Effector memory CD8-positive, alpha-beta T cell (primary cell): Measurements from ENCODE around the gene ACSL3.
"Not testable (repeated sequence)": the region's sequence is repeated elsewhere in the genome, so short reads cannot be mapped to it uniquely, and the experiment has no call there.

Source experiments
- ATAC-seq: fragments of 150-1000 bp; cut with Tn5 transposase; replicated peaks from 2 replicates; pipeline ENCODE4 v1.10.0; 2021; ENCODE audit warnings: mild to moderate bottlenecking, moderate library complexity
- DNase-seq, 3 experiments: peaks; one replicate each; pipeline ENCODE4 v3.0.0; 2021
- H3K27ac Mint-ChIP-seq, 2 donors: one replicate each; pipeline ENCODE4 v1.8.0; 2022; ENCODE audit warnings: mild to moderate bottlenecking in 2 of 2, mixed read lengths in 2 of 2, moderate library complexity in 2 of 2
- H3K27me3 Mint-ChIP-seq, 2 donors: one replicate each; pipeline ENCODE4 v1.8.0; 2022; ENCODE audit warnings: mixed read lengths in 2 of 2
- H3K36me3 Mint-ChIP-seq: one replicate; pipeline ENCODE4 v1.8.0; 2022; ENCODE audit warnings: mild to moderate bottlenecking, moderate library complexity, mixed read lengths; ENCODE audit not compliant: insufficient read depth
- H3K4me1 Mint-ChIP-seq, 2 donors: one replicate each; pipeline ENCODE4 v1.8.0; 2022; ENCODE audit warnings: low read depth in 2 of 2, mixed read lengths in 2 of 2
- H3K4me3 Mint-ChIP-seq, 2 donors: one replicate each; pipeline ENCODE4 v1.8.0; 2022; ENCODE audit warnings: mild to moderate bottlenecking in 2 of 2, mixed read lengths in 2 of 2, moderate library complexity in 2 of 2
- H3K9me3 Mint-ChIP-seq, 2 donors: one replicate each; pipeline ENCODE4 v1.8.0; 2022; ENCODE audit warnings: mixed read lengths in 2 of 2

Gene ACSL3

DNA sequence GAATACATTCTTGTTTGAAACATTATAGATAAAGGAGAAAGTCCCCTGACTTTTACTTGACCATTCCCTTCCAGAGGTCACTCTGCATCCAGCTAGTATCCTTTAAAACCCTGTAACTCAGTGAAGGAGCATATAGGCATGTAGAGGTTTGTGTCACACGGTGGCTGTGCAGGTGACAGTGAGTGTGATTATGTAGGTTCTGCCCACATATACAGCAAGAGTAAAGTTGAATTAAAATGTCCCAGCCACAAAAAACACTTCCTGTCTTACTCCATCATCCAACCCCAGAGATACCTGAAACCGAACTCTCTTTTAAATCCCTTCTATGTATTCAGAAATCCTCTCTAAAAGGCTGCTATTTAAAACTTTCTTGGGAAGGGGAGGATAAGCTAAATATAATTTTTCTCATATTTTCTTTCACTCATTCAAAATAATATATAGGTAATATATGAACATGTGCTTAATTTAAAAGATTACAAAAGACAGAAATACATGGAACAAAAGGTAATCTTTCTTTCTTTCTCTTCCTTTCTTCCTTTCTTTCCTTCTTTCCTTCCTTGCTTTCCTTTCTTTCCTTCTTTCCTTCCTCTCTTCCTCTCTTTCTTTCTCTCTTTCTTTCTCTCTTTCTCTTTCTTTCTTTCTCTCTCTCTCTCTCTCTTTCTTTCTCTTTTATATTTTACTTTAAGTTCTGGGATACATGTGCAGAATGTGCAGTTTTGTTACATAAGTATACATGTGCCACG, 20.6 kb upstream of the ACSL3 start:
- Mint-ChIP-seq H3K36me3 (no peaks in the 10 kb centered on the region), H3K4me3 (no peak overlapping the region), H3K4me1 (no peaks in the 10 kb centered on the region), H3K27ac (no peak overlapping the region), H3K9me3 (no peaks in the 10 kb centered on the region), H3K27me3 (peaks cover 39 to 44% of the 10 kb centered on the region in 2 donors)
- DNase-seq = no peak
- no peak for ATAC-seq

- no peaks in the 10 kb centered on the region for H3K9me3 Mint-ChIP-seq
Measured at GRCh38 chr2:222842491-222843174, 18.2 kb upstream of the ACSL3 start.

DNA sequence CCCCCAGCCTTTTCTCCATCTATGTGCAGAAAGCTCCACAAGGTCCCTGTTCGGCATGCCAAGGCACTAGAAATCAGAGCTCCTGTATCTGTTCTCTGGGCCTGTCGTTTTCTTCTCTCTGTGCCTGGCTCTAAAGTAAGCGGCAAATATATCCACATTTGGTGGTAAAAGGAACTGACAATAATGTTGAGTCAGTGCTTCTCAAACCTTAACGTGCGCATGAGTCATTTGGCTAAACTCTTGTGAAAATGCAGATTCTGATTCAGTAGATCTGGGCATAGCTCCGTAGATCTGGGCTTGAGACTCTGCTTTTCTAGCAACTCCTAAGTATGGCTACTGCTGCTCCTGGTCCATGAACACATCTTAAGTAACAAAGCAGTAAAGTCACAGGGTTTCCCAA, 16.5 kb upstream of the ACSL3 start:
- Mint-ChIP-seq H3K4me3 (no peak overlapping the region), H3K36me3 (peaks cover 3% of the 10 kb centered on the region), H3K4me1 (no peaks in the 10 kb centered on the region), H3K9me3 (no peaks in the 10 kb centered on the region), H3K27ac (peak overlapping the region in 1 of 2 donors; percentile 45), H3K27me3 (peaks cover 43 to 47% of the 10 kb centered on the region in 2 donors)
- ATAC-seq = no peak
- DNase-seq = no peak

More at GRCh38 chr2:222842491-222843174, 18.2 kb upstream of the ACSL3 start:
- H3K27ac Mint-ChIP-seq = no peak overlapping the region
- no peak overlapping the region for H3K4me3 Mint-ChIP-seq
- DNase-seq (no peak), ATAC-seq (no peak)
- H3K27me3 Mint-ChIP-seq = peaks cover 43 to 44% of the 10 kb centered on the region in 2 donors
- H3K36me3 Mint-ChIP-seq = peaks cover 1% of the 10 kb centered on the region
- no peaks in the 10 kb centered on the region for H3K4me1 Mint-ChIP-seq

DNA sequence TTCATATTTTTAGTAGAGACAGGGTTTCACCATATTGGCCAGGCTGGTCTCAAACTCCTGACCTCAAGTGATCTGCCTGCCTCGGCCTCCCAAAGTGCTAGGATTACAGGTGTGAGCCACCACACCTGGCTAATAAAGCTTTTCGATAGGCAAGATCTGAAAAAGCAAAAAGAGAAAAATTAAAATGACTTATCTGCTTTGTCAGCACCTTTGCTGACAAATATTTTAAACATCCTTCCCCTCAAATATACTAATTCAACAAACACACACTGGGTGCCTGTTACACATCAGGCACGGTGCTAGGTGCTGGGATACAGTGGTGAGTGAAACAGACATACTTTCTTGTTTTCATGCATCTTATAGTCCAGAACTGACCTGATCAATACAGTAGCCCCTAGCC, 15.5 kb upstream of the ACSL3 start:
- not testable (repeated sequence) for H3K36me3 Mint-ChIP-seq, H3K27ac Mint-ChIP-seq, H3K4me3 Mint-ChIP-seq, H3K4me1 Mint-ChIP-seq, ATAC-seq, H3K9me3 Mint-ChIP-seq, DNase-seq
- H3K27me3 Mint-ChIP-seq = peaks cover 43 to 47% of the 10 kb centered on the region in 2 donors

DNA sequence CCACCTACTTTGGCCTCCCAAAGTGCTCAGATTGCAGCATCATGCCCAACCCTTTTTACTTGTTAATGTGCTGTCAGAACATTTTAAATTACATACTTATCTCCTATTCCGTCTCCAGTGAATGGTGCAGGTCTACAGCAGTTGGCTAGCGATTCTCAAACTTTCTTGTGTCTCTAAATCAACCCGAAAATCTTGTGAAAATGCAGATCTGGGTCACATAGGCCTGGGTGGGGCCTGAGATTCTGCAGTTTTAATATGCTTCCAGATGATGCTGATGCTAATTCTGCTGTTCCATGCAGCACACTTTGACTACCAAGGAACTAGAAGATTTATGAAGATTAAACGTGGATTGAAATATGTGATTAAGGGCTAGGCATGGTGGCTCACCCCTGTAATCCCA, 14.8 kb upstream of the ACSL3 start:
- ATAC-seq = no peak
- no peak overlapping the region for H3K27ac Mint-ChIP-seq
- H3K4me1 Mint-ChIP-seq = no peaks in the 10 kb centered on the region
- H3K4me3 Mint-ChIP-seq = no peak overlapping the region
- peaks cover 3% of the 10 kb centered on the region for H3K36me3 Mint-ChIP-seq
- H3K27me3 Mint-ChIP-seq = peaks cover 43 to 47% of the 10 kb centered on the region in 2 donors
- no peak for DNase-seq
- H3K9me3 Mint-ChIP-seq = no peaks in the 10 kb centered on the region

DNA sequence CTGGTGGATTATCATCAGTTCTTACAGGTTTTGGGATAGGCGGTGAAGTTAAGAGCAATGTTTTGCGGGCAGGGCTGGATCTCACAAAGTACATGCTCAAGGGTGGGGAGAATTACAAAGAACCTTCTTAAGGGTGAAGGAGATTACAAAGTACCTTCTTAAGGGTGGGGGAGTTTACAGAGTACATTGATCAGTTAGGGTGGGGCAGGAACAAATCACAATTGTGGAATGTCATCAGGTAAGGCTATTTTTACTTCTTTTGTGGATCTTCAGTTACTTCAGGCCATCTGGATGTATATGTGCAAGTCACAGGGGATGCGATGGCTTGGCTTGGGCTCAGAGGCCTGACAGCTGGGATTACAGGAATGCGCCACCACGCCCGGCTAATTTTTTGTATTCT, 12.8 kb upstream of the ACSL3 start:
- not testable (repeated sequence) for H3K27ac Mint-ChIP-seq, H3K4me3 Mint-ChIP-seq, DNase-seq, H3K36me3 Mint-ChIP-seq, ATAC-seq, H3K9me3 Mint-ChIP-seq, H3K4me1 Mint-ChIP-seq
- H3K27me3 Mint-ChIP-seq = peaks cover 39 to 44% of the 10 kb centered on the region in 2 donors

- Mint-ChIP-seq H3K9me3 (no peaks in the 10 kb centered on the region), H3K36me3 (peaks cover 3% of the 10 kb centered on the region), H3K27me3 (peaks cover 31 to 36% of the 10 kb centered on the region in 2 donors), H3K4me1 (no peaks in the 10 kb centered on the region), H3K27ac (no peak overlapping the region), H3K4me3 (no peak overlapping the region)
- no peak for DNase-seq
- ATAC-seq = no peak
Measured at GRCh38 chr2:222848862-222849261, 12.0 kb upstream of the ACSL3 start.

DNA sequence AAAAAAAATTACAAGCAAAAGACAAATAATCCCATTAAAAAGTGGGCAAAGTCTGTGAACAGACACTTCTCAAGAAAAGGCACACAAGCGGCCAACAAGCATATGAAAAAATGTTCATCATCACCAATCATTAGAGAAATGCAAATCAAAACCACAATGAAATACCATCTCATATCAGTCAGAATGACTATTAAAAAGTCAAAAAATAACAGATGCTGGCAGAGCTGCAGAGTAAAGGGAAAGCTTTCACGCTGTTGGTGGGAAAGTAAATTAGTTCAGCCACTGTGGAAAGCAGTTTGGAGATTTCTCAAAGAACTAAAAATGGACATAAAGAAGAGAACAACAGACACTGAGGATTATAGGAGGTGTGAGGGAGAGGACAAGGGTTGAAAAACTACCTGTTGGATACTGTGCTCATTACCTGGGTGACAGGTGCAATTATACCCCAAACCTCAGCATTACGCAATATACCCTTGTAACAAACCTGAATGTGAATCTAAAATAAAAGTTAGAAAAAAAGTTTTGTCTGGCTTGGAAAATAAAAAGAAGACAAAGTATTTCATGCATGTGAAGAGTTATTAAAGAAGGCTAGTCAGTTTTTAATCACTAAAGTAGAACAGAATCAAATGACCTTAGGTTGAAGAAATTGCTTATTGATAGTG, 8.7 kb upstream of the ACSL3 start:
- no peak overlapping the region for H3K4me3 Mint-ChIP-seq
- DNase-seq (no peak), ATAC-seq (no peak)
- H3K4me1 Mint-ChIP-seq = no peaks in the 10 kb centered on the region
- no peaks in the 10 kb centered on the region for H3K9me3 Mint-ChIP-seq
- H3K36me3 Mint-ChIP-seq = peaks cover 3% of the 10 kb centered on the region
- no peak overlapping the region for H3K27ac Mint-ChIP-seq
- peaks cover 10 to 13% of the 10 kb centered on the region in 2 donors for H3K27me3 Mint-ChIP-seq

DNA sequence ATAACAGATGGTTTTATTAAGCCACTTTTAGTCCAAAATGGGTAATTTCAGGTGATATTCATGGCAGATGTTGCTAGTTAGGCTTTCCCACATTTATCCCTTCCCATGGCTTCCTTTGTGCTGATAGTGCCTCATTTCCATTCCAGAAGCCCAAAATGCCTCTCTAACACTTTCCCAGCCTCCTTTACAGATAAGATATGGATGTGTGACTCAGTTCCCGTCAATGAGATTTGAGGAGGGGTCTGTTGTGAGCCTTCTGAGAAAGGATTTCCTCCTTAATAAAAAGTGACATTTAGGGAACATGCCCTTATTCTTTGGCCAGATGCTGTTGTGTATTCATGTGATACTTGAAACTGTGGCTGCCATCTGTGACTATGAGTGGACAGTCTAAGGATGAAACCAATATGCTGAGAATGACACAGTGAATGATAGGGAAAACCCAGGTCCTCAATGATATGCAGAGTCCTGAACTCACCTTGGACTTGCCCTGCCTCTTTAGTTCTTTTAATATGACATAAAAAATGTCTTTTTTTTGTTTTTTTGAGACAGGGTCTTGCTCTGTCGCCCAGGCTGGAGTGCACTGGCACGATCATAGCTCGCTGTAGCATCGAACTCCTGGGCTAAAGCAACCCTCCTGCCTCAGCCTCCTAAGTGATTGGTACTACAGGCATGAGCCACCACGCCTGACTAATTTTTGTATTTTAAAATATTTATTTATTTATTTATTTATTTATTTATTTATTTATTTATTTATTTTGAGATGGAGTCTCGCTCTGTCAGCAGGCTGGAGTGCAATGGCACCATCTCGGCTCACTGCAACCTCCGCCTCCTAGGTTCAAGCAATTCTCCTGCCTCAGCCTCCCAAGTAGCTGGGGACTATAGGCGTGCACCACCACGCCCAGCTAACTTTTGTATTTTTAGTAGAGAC, 5.8 kb upstream of the ACSL3 start:
- peaks cover 0 to 4% of the 10 kb centered on the region in 2 donors for H3K27me3 Mint-ChIP-seq
- no peaks in the 10 kb centered on the region for H3K36me3 Mint-ChIP-seq
- no peak for ATAC-seq
- no peak overlapping the region for H3K27ac Mint-ChIP-seq
- no peaks in the 10 kb centered on the region for H3K4me1 Mint-ChIP-seq
- no peaks in the 10 kb centered on the region for H3K9me3 Mint-ChIP-seq
- no peak for DNase-seq
- H3K4me3 Mint-ChIP-seq = no peak overlapping the region

DNA sequence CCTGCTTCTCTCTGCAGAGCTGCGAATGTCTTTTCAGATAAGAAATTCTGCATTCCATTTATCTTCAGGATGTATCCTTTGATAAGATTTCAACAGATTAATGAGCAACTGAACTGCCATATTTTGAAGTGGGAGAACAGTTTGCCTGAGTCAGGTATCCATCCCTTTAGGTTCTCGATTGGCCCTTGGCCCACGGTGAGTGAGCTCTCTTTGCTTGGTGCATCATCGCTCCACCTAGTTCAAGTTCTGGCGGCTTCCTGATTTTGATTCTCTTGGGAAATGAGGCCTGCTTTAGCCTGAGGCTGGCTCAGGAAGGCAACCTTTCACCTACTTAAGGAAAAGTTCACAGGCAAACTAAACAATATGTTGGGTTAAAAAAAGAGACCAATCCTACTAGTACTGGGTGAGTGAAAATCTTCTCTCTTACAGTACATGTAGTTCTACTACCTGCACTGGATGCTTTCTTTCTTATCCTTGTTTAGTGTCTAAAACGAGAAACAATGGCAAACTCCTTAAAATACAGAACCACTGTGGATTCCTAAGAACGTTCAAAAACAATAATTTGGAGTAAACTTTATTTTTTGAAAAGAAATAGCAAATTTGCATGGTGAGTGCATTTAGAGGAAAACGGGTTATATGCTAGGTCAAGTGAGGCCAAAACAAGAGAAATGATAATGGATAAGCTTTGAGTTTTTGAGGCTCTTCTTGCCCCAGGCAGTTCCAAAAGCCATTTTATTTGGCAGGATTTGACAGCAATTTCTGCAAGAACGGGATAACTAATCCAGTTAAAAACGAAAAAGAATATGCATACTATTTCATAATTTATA, 837 bp upstream of the ACSL3 start:
- DNase-seq (no peak), ATAC-seq (no peak)
- H3K4me3 Mint-ChIP-seq = no peak overlapping the region
- peak overlapping the region; percentile 42 to 45 for H3K27ac Mint-ChIP-seq
- H3K9me3 Mint-ChIP-seq = no peaks in the 10 kb centered on the region
- peaks cover 0 to 6% of the 10 kb centered on the region in 2 donors for H3K4me1 Mint-ChIP-seq
- H3K36me3 Mint-ChIP-seq = peaks cover 3% of the 10 kb centered on the region
- peaks cover 0 to 4% of the 10 kb centered on the region in 2 donors for H3K27me3 Mint-ChIP-seq

DNA sequence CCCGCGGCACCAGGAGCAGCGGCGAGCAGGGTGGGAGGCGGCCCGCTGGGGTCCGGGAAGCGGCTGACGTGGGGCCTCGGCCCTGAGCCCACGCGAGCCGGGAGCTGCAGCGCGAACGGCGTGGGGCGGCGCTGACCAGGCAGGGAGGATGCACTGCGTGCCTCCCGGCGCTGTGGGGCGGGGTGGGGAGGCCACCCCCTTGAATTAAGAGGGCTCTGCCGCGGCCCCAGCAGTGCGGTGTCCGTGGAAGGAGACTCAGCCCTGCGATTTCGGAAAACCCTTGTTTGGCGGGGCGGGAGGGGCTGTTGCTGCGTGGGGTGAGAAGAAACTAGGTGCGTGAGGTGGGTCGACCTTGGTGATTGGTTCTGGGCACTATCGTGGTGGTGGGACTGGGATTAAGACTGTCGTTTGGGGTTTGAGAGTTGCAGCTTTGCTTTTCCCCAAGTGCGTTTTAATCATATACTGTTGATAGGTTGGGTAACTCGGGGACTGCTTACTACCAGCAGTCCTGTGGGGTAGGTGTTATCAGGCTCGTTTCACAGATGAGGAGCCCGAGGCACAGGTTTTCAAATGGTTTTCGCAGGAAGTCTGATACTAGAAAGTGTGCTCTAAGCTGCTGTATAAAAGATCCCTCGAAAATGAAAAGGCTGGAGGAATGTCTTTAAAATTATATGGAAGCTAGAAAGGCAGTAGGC, 722 bp downstream of the ACSL3 start:
- DNase-seq = peak; percentile 16 to 35 (median 25)

More for the DNA sequence above, 722 bp downstream of the ACSL3 start:
- H3K36me3 Mint-ChIP-seq = peaks cover 3% of the 10 kb centered on the region
- no peak overlapping the region for H3K4me3 Mint-ChIP-seq
- peak overlapping the region in 1 of 2 donors; percentile 92 for H3K27ac Mint-ChIP-seq
- ATAC-seq = peak; percentile 42
- peaks cover 6 to 8% of the 10 kb centered on the region in 2 donors for H3K4me1 Mint-ChIP-seq
- no peaks in the 10 kb centered on the region for H3K9me3 Mint-ChIP-seq
- H3K27me3 Mint-ChIP-seq = peaks cover 0 to 4% of the 10 kb centered on the region in 2 donors
